GM21529 (cell line): Measurements from ENCODE around the gene PKD1L1.
A peak's percentile ranks its signal among the peaks of the same experiment; 100 is the strongest.
"Not testable (repeated sequence)": the region's sequence is repeated elsewhere in the genome, so short reads cannot be mapped to it uniquely, and the experiment has no call there.

Experiments
- ATAC-seq: cut with Tn5 transposase; IDR thresholded peaks from one replicate; pipeline ENCODE4 v1.9.1; 2021; ENCODE audit not compliant: unreplicated experiment

PKD1L1 gene

DNA sequence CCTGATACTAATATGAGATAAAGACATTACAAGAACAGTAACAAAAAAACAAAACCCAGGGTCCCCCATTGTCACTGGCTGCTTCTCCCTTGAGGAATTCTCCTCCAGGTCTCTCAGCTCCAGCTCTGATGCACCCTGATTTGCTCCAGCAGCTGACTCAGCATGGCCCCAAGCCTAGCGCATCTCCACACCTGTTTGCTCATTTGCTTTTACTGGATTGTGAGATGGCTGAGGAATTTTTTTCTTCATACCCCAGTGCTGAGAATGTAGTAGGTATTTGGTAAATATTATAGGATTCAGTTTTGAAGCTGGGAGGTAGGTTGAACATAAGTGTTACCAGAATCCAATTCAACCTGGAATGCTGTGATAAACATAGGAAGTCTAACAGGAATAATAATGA, 171.9 kb downstream of the PKD1L1 start:
- no peak for ATAC-seq

GRCh38 chr7:47775238-47775637, 173.0 kb downstream of the PKD1L1 start:
- no peak for ATAC-seq

DNA sequence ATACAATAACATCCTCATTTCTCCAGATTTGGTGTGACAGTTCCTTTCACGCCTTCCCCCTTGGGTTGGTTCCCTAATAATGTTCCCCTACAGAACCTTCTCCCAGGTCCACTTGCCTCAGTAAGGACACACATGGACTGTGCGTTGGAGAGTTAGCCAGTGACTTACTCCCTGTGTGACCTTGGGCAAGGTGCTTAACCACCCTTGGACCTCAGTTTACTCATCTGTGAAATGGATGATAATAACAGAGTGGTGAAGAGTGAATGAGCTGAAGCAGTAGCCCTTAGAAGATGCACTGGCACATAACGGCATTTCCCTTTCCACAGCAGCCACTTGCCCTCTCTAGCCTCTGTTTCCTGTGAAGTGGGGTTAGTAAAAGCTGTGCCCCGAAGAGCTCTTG, 175.8 kb downstream of the PKD1L1 start:
- ATAC-seq: no peak

GRCh38 chr7:47771990-47772360, 176.3 kb downstream of the PKD1L1 start:
- no peak for ATAC-seq

DNA sequence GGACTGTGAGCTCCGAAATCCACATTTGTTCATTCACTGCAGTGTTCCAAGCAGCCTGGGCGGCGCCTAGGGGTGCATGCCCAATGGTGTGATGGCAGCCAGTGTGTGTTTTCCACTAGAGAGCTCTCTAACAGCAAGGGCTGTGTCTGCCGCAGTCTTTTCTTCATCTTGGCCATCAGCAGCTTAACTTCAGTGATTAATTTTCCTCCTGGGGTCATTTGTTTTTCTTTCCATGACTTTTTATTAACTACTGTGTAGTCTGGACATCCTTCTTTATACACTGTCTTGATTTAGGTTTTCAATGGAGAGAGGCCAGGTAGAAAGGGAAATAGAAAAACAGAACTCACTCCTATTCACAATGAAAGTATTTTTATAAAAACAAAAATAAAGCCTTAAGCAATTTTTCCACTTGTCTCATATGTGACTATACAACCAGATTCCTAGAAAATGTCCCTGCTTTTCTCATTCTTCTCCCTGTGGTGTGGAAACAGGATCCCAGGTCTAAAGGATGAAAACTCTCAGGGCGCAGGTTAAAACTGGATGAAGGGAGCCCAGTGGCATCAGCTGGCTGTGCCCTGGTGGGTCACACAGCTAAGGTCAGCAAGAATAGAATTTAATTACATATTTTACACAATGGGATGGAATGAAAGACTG, 176.8 kb downstream of the PKD1L1 start:
- no peak for ATAC-seq

GRCh38 chr7:47766126-47766525, 182.1 kb downstream of the PKD1L1 start:
- ATAC-seq: no peak

- no peak for ATAC-seq
Measured at GRCh38 chr7:47765373-47765979, 182.8 kb downstream of the PKD1L1 start.

DNA sequence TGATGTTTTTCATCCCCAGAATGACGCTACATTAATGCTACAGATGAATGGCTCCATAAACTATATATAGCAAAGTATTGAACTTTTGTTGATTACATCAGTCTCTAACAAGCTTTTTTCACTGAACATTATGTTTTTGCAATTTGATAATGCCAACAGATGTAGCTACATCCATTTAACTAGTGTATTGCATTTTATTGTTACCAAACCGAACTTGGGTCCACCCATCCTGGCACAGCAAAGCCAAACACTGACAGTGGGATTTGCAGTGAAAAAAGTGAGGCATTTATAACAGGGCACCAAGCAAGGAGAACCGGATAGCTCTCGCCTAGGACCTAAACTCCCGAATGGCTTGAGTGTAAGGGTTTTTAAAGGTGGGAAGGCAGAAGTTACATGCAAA, 183.5 kb downstream of the PKD1L1 start:
- no peak for ATAC-seq

DNA sequence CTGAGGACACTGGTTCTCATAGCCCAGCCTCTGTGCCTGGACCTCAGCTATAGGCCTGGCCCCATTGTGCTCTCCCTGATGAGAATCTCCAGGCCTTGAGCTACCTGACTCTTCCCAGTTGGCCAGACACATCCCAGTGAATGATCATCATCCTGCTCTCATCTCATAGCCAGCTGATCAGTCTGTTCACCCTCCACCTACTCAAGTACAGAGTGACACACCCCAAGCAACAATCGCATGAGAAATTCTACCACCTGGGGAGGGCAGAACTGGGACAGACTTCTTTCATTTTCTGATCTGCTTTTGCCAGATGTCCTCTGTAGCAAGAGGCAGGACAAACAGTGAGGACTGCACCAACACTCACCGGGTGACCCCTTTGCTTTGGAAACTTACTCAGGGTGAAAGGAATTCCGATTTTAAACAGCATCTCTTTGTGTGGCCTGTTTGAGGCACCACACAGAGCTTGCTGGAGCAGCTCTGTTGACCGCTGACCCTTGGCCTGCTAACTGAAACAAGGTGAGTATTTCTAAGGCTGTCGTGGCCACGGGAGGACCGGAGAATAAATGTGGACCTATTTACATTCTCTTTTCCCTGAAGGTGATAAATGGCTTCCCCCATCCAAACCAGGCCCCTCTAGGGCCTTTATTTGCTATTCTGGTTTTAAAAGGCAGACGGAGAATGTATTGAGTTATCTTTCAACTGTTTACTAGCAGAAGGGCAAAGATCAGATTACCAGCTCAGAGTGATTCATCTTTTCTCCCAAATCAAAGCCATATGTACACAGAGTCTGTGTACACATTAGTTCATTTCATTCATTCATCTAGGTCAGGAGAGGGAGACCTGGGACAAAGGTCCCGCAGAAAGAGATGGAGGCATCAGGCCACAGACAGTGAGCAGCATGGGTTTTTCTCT, 184.9 kb downstream of the PKD1L1 start:
- ATAC-seq: peak; percentile 72

- ATAC-seq: no peak
Measured at GRCh38 chr7:47762746-47763062, 185.6 kb downstream of the PKD1L1 start.

GRCh38 chr7:47762207-47762606, 186.1 kb downstream of the PKD1L1 start:
- ATAC-seq: no peak

DNA sequence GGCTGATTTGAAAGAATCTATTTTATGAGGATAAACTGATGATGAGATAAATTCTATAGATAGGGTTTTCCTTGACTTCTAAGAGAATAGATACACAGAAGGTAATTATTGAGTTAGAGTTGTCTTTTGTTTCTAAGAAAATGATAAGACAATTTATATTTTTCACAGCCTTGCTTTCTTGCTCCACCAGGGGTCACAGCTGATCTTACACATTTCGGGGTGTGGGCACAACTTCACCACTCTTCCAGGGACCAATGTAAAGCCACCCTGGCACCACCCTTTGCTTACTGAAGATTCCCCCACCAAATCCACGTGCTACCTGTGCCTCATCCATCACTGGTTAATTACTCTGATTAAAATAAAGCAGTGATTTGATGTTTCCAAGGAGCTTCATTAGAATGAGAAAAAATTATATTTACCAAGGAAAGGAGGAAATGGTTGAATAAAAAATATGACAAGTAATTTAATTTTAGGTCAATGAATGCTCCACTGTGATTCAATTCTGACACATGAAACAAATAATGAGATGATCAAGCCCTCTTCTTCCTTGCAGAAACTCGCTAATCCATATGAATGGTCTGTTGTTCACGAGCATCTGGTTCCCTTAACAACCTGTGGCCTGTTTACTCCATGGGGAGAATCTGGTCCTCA, 189.1 kb downstream of the PKD1L1 start:
- ATAC-seq: no peak

DNA sequence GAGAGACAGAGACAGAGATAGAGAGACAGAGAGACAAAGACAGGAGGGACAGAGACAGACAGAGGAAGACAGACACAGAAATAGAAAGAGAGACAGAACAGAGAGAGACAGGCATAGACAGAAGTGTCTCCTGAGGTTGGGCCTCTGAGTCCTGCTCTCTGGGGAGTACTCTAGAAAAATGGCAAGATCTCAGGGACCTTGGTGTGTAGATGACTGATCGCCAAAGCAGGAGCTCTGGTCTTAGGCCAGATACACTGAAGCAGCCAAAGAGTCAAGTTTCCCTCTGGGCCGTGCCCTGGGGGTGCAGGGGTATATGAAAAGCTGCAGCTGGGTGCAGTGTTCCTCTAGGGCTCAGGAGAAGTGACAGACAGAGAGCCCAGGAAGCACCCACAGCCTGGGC, 189.7 kb downstream of the PKD1L1 start:
- ATAC-seq: no peak

GRCh38 chr7:47757921-47758411, 190.3 kb downstream of the PKD1L1 start:
- ATAC-seq: no peak

GRCh38 chr7:47756636-47757035, 191.6 kb downstream of the PKD1L1 start:
- ATAC-seq: no peak

DNA sequence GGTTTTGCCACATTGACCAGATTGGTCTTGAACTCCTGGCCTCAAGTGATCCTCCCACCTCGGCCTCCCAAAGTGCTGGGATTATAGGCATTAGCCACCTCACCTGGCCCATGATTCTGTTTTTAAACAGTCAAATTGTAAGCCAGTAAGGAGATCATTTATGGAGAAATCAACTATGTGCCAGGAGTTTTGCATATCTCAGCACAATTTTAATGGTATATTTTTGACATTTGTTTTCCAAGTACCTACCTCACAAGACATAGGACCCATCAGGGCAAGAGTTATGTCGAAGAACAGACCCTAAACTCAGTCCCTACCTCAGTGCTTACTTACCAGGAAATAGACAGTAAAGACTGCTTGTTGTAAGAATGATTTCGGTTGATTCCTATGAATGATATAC, 193.0 kb downstream of the PKD1L1 start:
- no peak for ATAC-seq

- ATAC-seq: not testable (repeated sequence)
Measured at GRCh38 chr7:47751724-47752123, 196.5 kb downstream of the PKD1L1 start.

DNA sequence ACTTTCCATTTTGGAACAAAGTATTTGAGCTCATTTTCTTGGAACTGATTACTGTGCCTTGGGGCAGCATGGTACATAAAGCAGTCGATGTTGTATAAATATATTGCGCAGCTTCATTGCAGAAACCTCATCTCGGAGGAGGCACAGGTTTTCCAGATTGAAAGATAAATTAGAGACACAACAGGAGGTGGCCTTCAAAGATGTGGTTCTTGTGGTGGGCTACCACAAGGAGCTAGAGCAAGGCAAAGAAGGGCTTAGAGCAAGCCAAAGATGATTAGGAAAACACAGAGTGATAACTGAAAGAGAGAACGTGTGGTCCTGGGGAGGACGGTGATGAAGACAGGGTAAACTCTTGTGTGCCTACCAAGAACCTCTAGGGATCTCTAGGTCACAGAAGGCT, 197.2 kb downstream of the PKD1L1 start:
- ATAC-seq: no peak

GRCh38 chr7:47748041-47748440, 200.2 kb downstream of the PKD1L1 start:
- ATAC-seq: no peak

DNA sequence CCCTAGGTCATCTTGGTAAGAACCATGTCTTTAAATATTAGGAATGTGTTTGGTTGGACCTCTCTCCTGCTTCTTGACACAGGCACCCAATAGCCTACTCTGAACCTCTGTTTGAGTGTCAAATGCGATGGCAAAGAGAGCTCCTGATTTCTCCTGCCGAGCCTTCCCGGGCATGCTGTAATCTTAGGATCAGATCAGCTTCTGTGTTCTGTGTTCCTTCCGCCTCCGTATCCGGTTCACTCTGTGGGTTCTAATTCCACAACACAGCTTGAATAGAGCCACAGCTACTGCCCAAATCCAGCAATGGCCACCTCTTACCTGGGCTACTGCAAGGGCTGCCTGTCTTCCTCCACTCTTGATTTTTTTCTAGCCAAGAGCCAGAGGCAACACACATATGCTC, 201.1 kb downstream of the PKD1L1 start:
- no peak for ATAC-seq

DNA sequence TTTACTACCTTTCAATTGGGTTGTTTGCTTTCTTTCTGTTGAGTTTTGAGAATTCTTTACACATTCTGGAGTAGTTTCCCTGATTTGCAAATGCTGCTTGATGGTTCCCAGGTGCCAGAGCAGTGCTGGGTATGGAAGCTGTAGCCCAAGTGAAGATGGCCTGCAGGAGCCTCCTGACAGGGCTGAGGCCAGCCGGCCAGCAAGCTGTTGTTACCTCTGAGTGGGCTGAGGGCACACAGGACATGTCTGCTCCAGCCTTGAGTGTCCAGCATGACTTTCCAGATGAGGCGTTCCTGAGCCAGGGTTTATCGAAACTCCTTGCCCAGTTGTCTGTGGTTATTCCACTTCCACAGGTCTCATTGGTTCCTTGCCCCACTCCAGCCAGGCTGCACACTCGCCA, 201.8 kb downstream of the PKD1L1 start:
- ATAC-seq: no peak

- ATAC-seq: no peak
Measured at GRCh38 chr7:47744883-47745282, 203.4 kb downstream of the PKD1L1 start.
